Head of caudate nucleus (tissue), 42 donors: ENCODE results near the gene ERICH6.
A peak's percentile ranks its signal among the peaks of the same experiment; 100 is the strongest.

ENCODE experiments used
- DNase-seq, 42 donors: peaks; one replicate each; pipeline versions ENCODE4 v3.0.0 to v3.0.0-alpha.2; 2020 to 2021; ENCODE audit warnings: mixed read lengths in 7 of 42
- intact Hi-C: fragments of 100-400 bp; cut with DNase I; formaldehyde crosslinking; loops from one replicate; pipeline ENCODE4 v1.15.0; 2022

The ERICH6 gene

GRCh38 chr3:150703756-150704344, at the start of gene ERICH6:
ERICH6 (minus strand) TSS chr3:150703920; CDS start chr3:150703898, 22 bp downstream.
- DNase-seq, result peak; percentile 70 to 93 (median 86)
- intact Hi-C loops, result loop anchor here (10.0 kb wide), 1 partner anchor 61 kb away; the partner anchor contains the start of gene SIAH2

- peak in 1 of 42 donors; percentile 14 for DNase-seq
- intact Hi-C loops, result no loop called here
Observed at GRCh38 chr3:150751781-150752263, 48.1 kb upstream of the ERICH6 start.

- no peak for DNase-seq
- intact Hi-C loops, result no loop called here
Observed at GRCh38 chr3:150749255-150749654, 45.5 kb upstream of the ERICH6 start.

- no peak for DNase-seq
- intact Hi-C loops, result no loop called here
Observed at GRCh38 chr3:150748684-150749047, 44.9 kb upstream of the ERICH6 start.

- intact Hi-C loops, result no loop called here
- no peak for DNase-seq
Observed at GRCh38 chr3:150747886-150748683, 44.4 kb upstream of the ERICH6 start.

GRCh38 chr3:150746791-150747590, 43.3 kb upstream of the ERICH6 start:
- intact Hi-C loops, result no loop called here
- DNase-seq, result no peak

GRCh38 chr3:150745832-150746231, 42.1 kb upstream of the ERICH6 start:
- no peak for DNase-seq
- intact Hi-C loops, result no loop called here

- DNase-seq, result no peak
- intact Hi-C loops, result no loop called here
Observed at GRCh38 chr3:150744919-150745211, 41.1 kb upstream of the ERICH6 start.

- DNase-seq, result no peak
- intact Hi-C loops, result no loop called here
Observed at GRCh38 chr3:150744041-150744918, 40.6 kb upstream of the ERICH6 start.

- intact Hi-C loops, result no loop called here
Observed at GRCh38 chr3:150743508-150743907, 39.8 kb upstream of the ERICH6 start.

GRCh38 chr3:150742679-150743078, 39.0 kb upstream of the ERICH6 start:
- intact Hi-C loops, result no loop called here
- peak in 1 of 42 donors; percentile 28 for DNase-seq

More at GRCh38 chr3:150743508-150743907, 39.8 kb upstream of the ERICH6 start:
- no peak for DNase-seq

GRCh38 chr3:150742141-150742523, 38.4 kb upstream of the ERICH6 start:
- intact Hi-C loops, result no loop called here
- DNase-seq, result peak in 1 of 42 donors; percentile 40

- DNase-seq, result peak in 1 of 42 donors; percentile 10
- intact Hi-C loops, result no loop called here
Observed at GRCh38 chr3:150741497-150742140, 37.9 kb upstream of the ERICH6 start.

- intact Hi-C loops, result no loop called here
- peak in 1 of 42 donors; percentile 41 for DNase-seq
Observed at GRCh38 chr3:150740733-150741496, 37.2 kb upstream of the ERICH6 start.

- intact Hi-C loops, result no loop called here
- DNase-seq, result peak in 1 of 42 donors; percentile 20
Observed at GRCh38 chr3:150739877-150740645, 36.3 kb upstream of the ERICH6 start.

- no peak for DNase-seq
- intact Hi-C loops, result no loop called here
Observed at GRCh38 chr3:150739200-150739863, 35.6 kb upstream of the ERICH6 start.
